Stimulated activated naive B cell treated with anti-CD40 and anti-IgM and Interleukin-4, amounts not matched to agents 10 μg/mL and 1 μg/mL and 100 μg/mL, for 72 hours (primary cell): ENCODE results near the gene CCSER1.

Source experiments
- ATAC-seq, 2 donors: fragments of 150-1000 bp; cut with Tn5 transposase; replicated peaks; 2 replicates each; pipeline ENCODE4 v1.10.0; 2021; ENCODE audit warnings: moderate library complexity in 1 of 2
- DNase-seq: peaks from one replicate; pipeline ENCODE4 v3.0.0; 2021
- H3K27ac Mint-ChIP-seq: one replicate; pipeline ENCODE4 v1.8.0; 2022; ENCODE audit warnings: mild to moderate bottlenecking, mixed read lengths
- H3K27me3 Mint-ChIP-seq, 2 donors: one replicate each; pipeline ENCODE4 v1.8.0; 2022; ENCODE audit warnings: mixed read lengths in 2 of 2
- H3K36me3 Mint-ChIP-seq, 2 donors: one replicate each; pipeline ENCODE4 v1.8.0; 2022; ENCODE audit warnings: mixed read lengths in 2 of 2, mild to moderate bottlenecking in 1 of 2
- H3K4me1 Mint-ChIP-seq, 2 donors: one replicate each; pipeline ENCODE4 v1.8.0; 2022; ENCODE audit warnings: mixed read lengths in 2 of 2, mild to moderate bottlenecking in 1 of 2
- H3K4me3 Mint-ChIP-seq, 2 donors: one replicate each; pipeline ENCODE4 v1.8.0; 2022; ENCODE audit warnings: mild to moderate bottlenecking in 2 of 2, mixed read lengths in 2 of 2, moderate library complexity in 1 of 2
- H3K9me3 Mint-ChIP-seq, 2 donors: one replicate each; pipeline ENCODE4 v1.8.0; 2022; ENCODE audit warnings: mixed read lengths in 2 of 2, mild to moderate bottlenecking in 1 of 2

CCSER1 gene

GRCh38 chr4:90575371-90575770, 448.2 kb downstream of the CCSER1 start:
- Mint-ChIP-seq H3K4me1 (no peaks in the 10 kb centered on the region), H3K4me3 (no peak overlapping the region), H3K27me3 (no peaks in the 10 kb centered on the region), H3K27ac (no peak overlapping the region), H3K36me3 (peaks cover 0 to 1% of the 10 kb centered on the region in 2 donors), H3K9me3 (peaks cover 2 to 4% of the 10 kb centered on the region in 2 donors)
- ATAC-seq (no peak), DNase-seq (no peak)

GRCh38 chr4:90580326-90580725, 453.1 kb downstream of the CCSER1 start:
- no peaks in the 10 kb centered on the region for H3K4me1 Mint-ChIP-seq
- no peak overlapping the region for H3K4me3 Mint-ChIP-seq
- no peaks in the 10 kb centered on the region for H3K36me3 Mint-ChIP-seq
- DNase-seq = no peak
- ATAC-seq = no peak
- no peaks in the 10 kb centered on the region for H3K9me3 Mint-ChIP-seq
- no peaks in the 10 kb centered on the region for H3K27me3 Mint-ChIP-seq
- H3K27ac Mint-ChIP-seq = no peak overlapping the region

DNA sequence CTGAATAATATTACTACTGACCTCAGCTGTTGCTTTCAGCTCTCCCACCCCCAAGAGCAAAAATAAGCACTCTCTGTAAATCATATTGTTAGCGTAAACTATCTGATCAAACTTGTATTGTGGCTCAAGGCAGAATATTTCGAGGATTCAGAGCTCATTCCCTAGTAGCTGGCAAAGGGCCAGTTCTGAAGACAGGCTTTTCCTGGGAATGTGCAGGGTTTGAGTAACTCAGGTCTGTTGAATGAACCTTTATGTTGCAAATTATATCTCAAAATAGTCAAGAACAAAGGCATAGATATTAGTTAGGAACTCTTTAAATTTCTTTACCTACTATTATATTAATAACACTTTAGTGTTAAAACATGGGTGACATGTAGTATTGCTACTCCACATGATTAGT, 454.9 kb downstream of the CCSER1 start:
- no peaks in the 10 kb centered on the region for H3K4me1 Mint-ChIP-seq
- H3K4me3 Mint-ChIP-seq = no peak overlapping the region
- H3K27me3 Mint-ChIP-seq = no peaks in the 10 kb centered on the region
- no peak for DNase-seq
- no peaks in the 10 kb centered on the region for H3K9me3 Mint-ChIP-seq
- no peaks in the 10 kb centered on the region for H3K36me3 Mint-ChIP-seq
- ATAC-seq = no peak
- H3K27ac Mint-ChIP-seq = no peak overlapping the region

DNA sequence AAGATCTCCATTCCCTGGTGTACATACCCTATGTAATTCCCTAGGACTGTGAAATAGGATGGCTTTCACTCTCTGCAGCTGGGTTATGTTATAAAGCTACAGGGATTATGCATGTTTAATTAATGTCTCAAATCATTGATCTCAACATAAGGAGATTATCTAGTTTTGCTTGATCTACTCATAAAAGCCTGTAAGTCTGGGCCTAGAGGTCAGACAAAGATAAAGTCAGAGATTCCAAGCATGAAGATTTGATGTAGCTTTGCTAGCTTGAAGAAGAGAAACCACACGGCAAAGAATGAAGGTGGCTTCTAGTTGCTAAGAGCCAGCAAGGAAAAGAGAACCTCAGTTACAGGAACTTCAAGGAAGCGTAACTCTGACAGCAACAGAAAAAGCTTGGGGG, 456.9 kb downstream of the CCSER1 start:
- Mint-ChIP-seq H3K27ac (no peak overlapping the region), H3K4me1 (no peaks in the 10 kb centered on the region), H3K27me3 (no peaks in the 10 kb centered on the region), H3K9me3 (peaks cover 0 to 5% of the 10 kb centered on the region in 2 donors), H3K36me3 (no peaks in the 10 kb centered on the region), H3K4me3 (no peak overlapping the region)
- DNase-seq (no peak), ATAC-seq (no peak)

DNA sequence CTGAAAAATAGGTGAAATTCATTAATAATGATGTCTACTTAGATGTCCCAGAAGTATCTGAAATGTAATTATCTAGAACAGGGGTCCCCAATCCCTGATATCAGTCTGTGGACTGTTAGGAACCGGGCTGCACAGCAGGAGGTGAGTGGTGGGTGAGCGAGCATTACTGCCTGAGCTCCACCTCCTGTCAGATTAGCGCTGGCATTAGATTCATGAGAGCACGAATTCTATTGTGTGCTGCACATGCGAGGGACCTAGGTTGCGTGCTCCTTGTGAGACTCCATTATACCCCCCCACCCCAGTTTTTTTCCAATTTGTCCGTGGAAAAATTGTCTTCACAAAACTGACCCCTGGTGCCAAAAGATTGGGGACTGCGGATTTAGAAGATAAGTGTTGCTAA, 458.8 kb downstream of the CCSER1 start:
- Mint-ChIP-seq H3K4me3 (no peak overlapping the region), H3K27ac (no peak overlapping the region), H3K36me3 (peaks cover 0 to 4% of the 10 kb centered on the region in 2 donors), H3K27me3 (no peaks in the 10 kb centered on the region), H3K4me1 (no peaks in the 10 kb centered on the region), H3K9me3 (peaks cover 0 to 5% of the 10 kb centered on the region in 2 donors)
- ATAC-seq (no peak), DNase-seq (no peak)

DNA sequence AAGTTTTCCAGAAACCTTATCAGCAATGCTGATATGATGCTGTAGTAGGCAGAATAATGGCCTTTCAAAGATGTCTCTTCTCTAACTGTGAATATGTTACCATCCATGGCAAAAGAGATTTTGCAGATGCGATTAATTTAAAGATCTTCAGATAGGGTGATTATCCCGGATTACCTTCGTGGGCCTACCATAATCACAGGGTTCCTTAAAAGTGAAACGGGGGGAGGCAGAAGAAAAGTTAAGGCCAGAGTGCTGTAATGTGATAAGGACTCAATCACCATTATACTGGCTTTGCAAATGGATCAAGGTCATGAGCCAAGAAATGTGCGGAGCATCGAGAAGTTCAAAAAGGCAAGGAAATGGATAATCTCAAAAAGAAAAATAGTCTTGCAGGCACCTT, 459.6 kb downstream of the CCSER1 start:
- H3K27ac Mint-ChIP-seq = no peak overlapping the region
- no peak for ATAC-seq
- H3K9me3 Mint-ChIP-seq = peaks cover 0 to 5% of the 10 kb centered on the region in 2 donors
- no peaks in the 10 kb centered on the region for H3K27me3 Mint-ChIP-seq
- peaks cover 0 to 6% of the 10 kb centered on the region in 2 donors for H3K36me3 Mint-ChIP-seq
- H3K4me1 Mint-ChIP-seq = no peaks in the 10 kb centered on the region
- DNase-seq = no peak
- no peak overlapping the region for H3K4me3 Mint-ChIP-seq

DNA sequence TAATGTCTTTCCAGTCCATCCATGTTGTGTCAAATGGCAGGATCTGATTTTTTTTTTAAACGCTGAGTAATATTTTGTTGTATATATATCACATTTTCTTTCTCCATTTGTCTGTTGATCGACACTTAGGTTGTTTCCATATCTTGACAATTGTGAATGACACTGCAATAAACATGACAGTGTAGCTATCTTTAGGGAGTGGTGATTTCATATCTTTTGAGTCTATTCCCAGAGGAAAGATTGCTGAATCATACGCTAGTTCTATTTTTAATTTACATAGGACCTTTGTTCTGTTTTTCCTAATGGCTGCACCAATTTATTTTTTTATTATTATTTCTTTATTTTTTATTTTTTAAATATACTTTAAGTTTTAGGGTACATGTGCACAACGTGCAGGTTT, 470.7 kb downstream of the CCSER1 start:
- Mint-ChIP-seq H3K36me3 (no peaks in the 10 kb centered on the region), H3K4me3 (no peak overlapping the region), H3K27ac (no peak overlapping the region), H3K4me1 (no peaks in the 10 kb centered on the region), H3K9me3 (peaks cover 3 to 6% of the 10 kb centered on the region in 2 donors), H3K27me3 (no peaks in the 10 kb centered on the region)
- DNase-seq (no peak), ATAC-seq (no peak)

DNA sequence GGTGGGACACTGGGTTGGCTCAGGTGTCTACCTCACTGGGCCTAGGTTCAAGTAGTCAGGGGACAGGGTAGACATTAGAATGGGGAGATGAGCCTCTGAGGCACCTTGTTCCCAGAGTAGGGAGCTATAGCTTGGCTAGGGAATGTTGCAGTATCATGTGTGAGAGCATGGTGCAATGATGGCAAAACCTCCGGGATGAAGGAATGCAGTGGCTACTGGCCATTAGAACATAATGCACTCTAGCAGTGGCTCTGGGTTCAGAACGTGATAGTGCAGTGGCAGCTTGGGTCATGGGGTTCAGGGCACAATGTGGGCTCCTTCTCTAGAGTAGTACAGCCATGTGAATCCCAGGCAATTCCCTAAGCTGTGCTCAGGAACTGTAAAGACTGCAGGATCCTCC, 471.5 kb downstream of the CCSER1 start:
- Mint-ChIP-seq H3K4me3 (no peak overlapping the region), H3K27ac (no peak overlapping the region), H3K9me3 (peaks cover 3 to 9% of the 10 kb centered on the region in 2 donors), H3K27me3 (no peaks in the 10 kb centered on the region), H3K36me3 (peaks cover 3 to 5% of the 10 kb centered on the region in 2 donors), H3K4me1 (no peaks in the 10 kb centered on the region)
- ATAC-seq = no peak
- no peak for DNase-seq

DNA sequence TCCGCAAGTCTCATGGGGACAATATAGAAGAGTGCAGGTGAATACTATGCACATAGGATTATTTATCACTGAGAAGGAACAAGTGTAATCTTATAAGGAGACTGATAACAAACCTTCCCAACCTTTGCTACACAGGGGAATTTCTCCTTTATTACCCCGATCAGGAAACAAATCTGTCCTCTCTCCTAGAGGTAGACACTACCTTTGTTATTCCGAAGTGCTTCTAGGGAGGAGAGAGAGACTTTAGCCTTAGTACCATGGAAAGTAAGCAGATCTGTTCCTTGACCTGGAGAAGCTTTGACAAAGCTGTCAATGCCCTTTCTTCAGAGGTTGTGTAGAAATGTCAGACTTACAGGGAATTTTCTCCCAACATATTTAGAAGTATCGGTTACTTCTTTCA, 475.5 kb downstream of the CCSER1 start:
- H3K4me1 Mint-ChIP-seq = no peaks in the 10 kb centered on the region
- H3K27me3 Mint-ChIP-seq = no peaks in the 10 kb centered on the region

DNA sequence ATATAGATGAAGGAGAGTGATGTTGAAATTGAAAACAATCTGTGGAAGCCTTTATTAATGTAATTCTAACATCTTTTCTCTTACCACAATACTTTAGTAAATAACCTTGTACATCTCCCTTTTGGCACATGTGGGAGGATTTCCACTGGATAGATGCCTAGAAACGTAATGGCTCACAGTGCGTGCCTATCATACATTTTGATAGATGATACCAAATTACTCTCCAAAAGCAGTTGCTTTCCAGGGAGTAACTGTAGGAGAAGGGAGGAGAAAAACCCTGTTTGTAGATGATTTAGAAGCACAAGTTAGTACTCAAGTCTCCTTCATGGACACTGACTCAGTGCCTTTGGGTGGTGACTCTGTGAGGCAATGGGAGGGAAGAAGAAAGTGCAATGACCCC, 476.3 kb downstream of the CCSER1 start:
- DNase-seq = no peak
- H3K27ac Mint-ChIP-seq = no peak overlapping the region
- no peak overlapping the region for H3K4me3 Mint-ChIP-seq
- ATAC-seq = no peak
- H3K36me3 Mint-ChIP-seq = peaks cover 4 to 8% of the 10 kb centered on the region in 2 donors
- H3K27me3 Mint-ChIP-seq = no peaks in the 10 kb centered on the region
- H3K9me3 Mint-ChIP-seq = peaks cover under 1 to 10% of the 10 kb centered on the region in 2 donors
- H3K4me1 Mint-ChIP-seq = no peaks in the 10 kb centered on the region

More for the DNA sequence above, 475.5 kb downstream of the CCSER1 start:
- ATAC-seq (no peak), DNase-seq (no peak)
- H3K9me3 Mint-ChIP-seq = peaks cover 3 to 10% of the 10 kb centered on the region in 2 donors
- H3K27ac Mint-ChIP-seq = no peak overlapping the region
- H3K4me3 Mint-ChIP-seq = no peak overlapping the region
- peaks cover 4 to 8% of the 10 kb centered on the region in 2 donors for H3K36me3 Mint-ChIP-seq

DNA sequence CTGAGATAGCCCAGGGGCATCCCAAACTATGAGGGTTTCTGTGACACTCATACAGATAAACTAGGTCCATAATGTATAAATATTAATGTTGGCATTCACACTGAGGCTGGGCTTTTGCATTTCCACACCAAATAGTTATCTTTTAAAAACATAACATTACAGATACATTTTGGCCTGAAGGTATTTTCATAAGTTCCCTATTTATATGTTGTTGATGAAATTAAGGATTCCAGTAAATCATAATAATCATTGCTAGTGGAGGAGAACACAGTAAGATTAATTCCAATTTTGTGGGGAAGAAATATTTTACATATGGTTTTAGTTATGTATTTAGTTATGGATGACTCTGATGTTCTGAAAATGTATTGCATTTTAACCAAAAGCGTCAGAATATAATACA, 479.6 kb downstream of the CCSER1 start:
- Mint-ChIP-seq H3K36me3 (peaks cover 4 to 8% of the 10 kb centered on the region in 2 donors), H3K4me1 (no peaks in the 10 kb centered on the region), H3K27me3 (no peaks in the 10 kb centered on the region), H3K9me3 (peaks cover 0 to 4% of the 10 kb centered on the region in 2 donors), H3K4me3 (no peak overlapping the region), H3K27ac (no peak overlapping the region)
- DNase-seq (no peak), ATAC-seq (no peak)

DNA sequence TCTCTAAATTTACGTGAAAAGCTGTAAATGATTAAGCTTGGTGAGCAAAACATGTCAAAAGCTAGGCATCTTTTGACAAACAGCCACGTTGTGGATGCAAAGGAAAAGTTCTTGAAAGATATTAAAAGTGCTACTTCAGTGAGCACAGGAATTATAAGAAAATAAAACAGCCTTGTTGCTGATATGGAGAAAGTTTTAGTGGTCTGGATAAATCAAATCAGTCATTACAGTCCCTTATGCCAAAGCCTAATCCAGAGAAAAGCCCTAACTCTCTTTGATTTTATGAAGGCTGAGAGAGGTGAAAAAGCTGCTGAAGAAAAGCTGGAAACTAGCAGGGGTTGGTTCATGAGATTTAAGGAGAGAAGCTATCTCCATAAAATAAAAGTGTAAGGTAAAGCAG, 487.2 kb downstream of the CCSER1 start:
- Mint-ChIP-seq H3K4me3 (no peak overlapping the region), H3K27ac (no peak overlapping the region), H3K9me3 (no peaks in the 10 kb centered on the region), H3K36me3 (no peaks in the 10 kb centered on the region), H3K27me3 (no peaks in the 10 kb centered on the region), H3K4me1 (no peaks in the 10 kb centered on the region)
- DNase-seq (no peak), ATAC-seq (no peak)

- no peak overlapping the region for H3K4me3 Mint-ChIP-seq
Measured at GRCh38 chr4:90621080-90621479, 493.9 kb downstream of the CCSER1 start.

GRCh38 chr4:90624781-90625180, 497.6 kb downstream of the CCSER1 start:
- Mint-ChIP-seq H3K9me3 (peaks cover 2% of the 10 kb centered on the region in 2 donors), H3K27me3 (no peaks in the 10 kb centered on the region), H3K27ac (no peak overlapping the region), H3K4me3 (no peak overlapping the region), H3K36me3 (peaks cover 7% of the 10 kb centered on the region in 2 donors), H3K4me1 (no peaks in the 10 kb centered on the region)
- DNase-seq = no peak
- no peak for ATAC-seq

More at GRCh38 chr4:90621080-90621479, 493.9 kb downstream of the CCSER1 start:
- Mint-ChIP-seq H3K36me3 (peaks cover 0 to 4% of the 10 kb centered on the region in 2 donors), H3K4me1 (no peaks in the 10 kb centered on the region), H3K27ac (no peak overlapping the region), H3K27me3 (no peaks in the 10 kb centered on the region), H3K9me3 (peaks cover 2% of the 10 kb centered on the region in 2 donors)
- no peak for ATAC-seq
- DNase-seq = no peak

- H3K27ac Mint-ChIP-seq = no peak overlapping the region
- H3K36me3 Mint-ChIP-seq = no peaks in the 10 kb centered on the region
- H3K4me1 Mint-ChIP-seq = no peaks in the 10 kb centered on the region
- H3K4me3 Mint-ChIP-seq = no peak overlapping the region
- H3K27me3 Mint-ChIP-seq = no peaks in the 10 kb centered on the region
- no peaks in the 10 kb centered on the region for H3K9me3 Mint-ChIP-seq
- ATAC-seq (no peak), DNase-seq (no peak)
Measured at GRCh38 chr4:90641861-90642599, 514.8 kb downstream of the CCSER1 start.
